ENCODE data around the gene RBCK1. TPM values are rescaled to one million over a fixed set of nuclear protein-coding genes. Genes with fewer than 3 reads are reported as not detected.
"Not testable (repeated sequence)": the region's sequence is repeated elsewhere in the genome, so short reads cannot be mapped to it uniquely, and the experiment has no call there.

RBCK1 gene
- total RNA-seq, 4 donors from 2014 or later, result 57.9 to 86.3 (median 64.6) TPM

- intact Hi-C loops (cut with DNase I; ENCODE audit: low total_unique reads), result no loop called here
- no peaks in the 10 kb centered on the region for H3K36me3 ChIP-seq
- no peak overlapping the region for H3K4me3 ChIP-seq
- H3K4me1 ChIP-seq, result no peaks in the 10 kb centered on the region
- no peaks in the 10 kb centered on the region for H3K27me3 ChIP-seq
- no peaks in the 10 kb centered on the region for H3K9me3 ChIP-seq
- no peak for TF ChIP-seq POLR2A (IDR thresholded peaks at IDR 0.05)
- no peak for TF ChIP-seq CTCF (IDR thresholded peaks at IDR 0.05)
- no peak for DNase-seq
- H3K27ac ChIP-seq, result no peak overlapping the region
These were observed 40.6 kb upstream of the RBCK1 start for GRCh38 chr20:367486-367887.

- Histone ChIP-seq H3K27ac (no peak overlapping the region), H3K9me3 (no peaks in the 10 kb centered on the region), H3K27me3 (no peaks in the 10 kb centered on the region), H3K4me1 (no peaks in the 10 kb centered on the region), H3K4me3 (no peak overlapping the region), H3K36me3 (no peaks in the 10 kb centered on the region)
- DNase-seq, result no peak
- intact Hi-C loops (cut with DNase I; ENCODE audit: low total_unique reads), result no loop called here
- TF ChIP-seq POLR2A (IDR thresholded peaks at IDR 0.05) (no peak), CTCF (IDR thresholded peaks at IDR 0.05) (no peak)
These were observed 39.2 kb upstream of the RBCK1 start for GRCh38 chr20:368915-369314.

DNA sequence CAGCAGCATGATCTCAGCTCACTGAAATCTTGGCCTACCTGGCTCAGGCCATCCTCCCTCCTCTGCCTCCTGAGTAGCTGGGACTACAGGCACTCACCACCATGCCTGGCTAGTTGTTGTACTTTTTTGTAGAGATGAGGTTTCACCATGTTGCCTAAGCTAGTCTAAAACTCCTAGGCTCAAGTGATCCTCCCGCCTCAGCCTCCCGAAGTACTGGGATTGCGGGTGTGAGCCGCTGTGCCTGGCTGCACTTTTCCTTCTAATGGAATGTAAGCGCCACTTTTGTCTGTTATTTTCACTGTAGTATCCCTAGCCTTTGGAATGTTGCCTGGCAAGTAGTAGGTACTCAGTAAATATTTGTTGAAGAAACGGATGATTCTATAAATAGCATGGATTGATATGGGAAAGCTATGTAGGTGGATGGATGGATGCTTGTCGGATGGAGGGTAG is 37.9 kb upstream of the RBCK1 start:
- DNase-seq, result no peak
- Histone ChIP-seq H3K4me3 (no peak overlapping the region), H3K27me3 (no peaks in the 10 kb centered on the region), H3K27ac (no peak overlapping the region), H3K4me1 (no peaks in the 10 kb centered on the region), H3K36me3 (no peaks in the 10 kb centered on the region), H3K9me3 (no peaks in the 10 kb centered on the region)
- no peak for TF ChIP-seq CTCF (IDR thresholded peaks at IDR 0.05)
- no peak for TF ChIP-seq POLR2A (IDR thresholded peaks at IDR 0.05)
- intact Hi-C loops (cut with DNase I; ENCODE audit: low total_unique reads), result no loop called here

- Histone ChIP-seq H3K36me3 (no peaks in the 10 kb centered on the region), H3K27me3 (no peaks in the 10 kb centered on the region), H3K27ac (peak overlapping the region; percentile 30 to 45), H3K4me1 (no peaks in the 10 kb centered on the region), H3K4me3 (no peak overlapping the region), H3K9me3 (no peaks in the 10 kb centered on the region)
- no peak for TF ChIP-seq CTCF (IDR thresholded peaks at IDR 0.05)
- TF ChIP-seq POLR2A (IDR thresholded peaks at IDR 0.05), result no peak
- no peak for DNase-seq
- intact Hi-C loops (cut with DNase I; ENCODE audit: low total_unique reads), result no loop called here
These were observed 36.9 kb upstream of the RBCK1 start for GRCh38 chr20:370977-371754.

DNA sequence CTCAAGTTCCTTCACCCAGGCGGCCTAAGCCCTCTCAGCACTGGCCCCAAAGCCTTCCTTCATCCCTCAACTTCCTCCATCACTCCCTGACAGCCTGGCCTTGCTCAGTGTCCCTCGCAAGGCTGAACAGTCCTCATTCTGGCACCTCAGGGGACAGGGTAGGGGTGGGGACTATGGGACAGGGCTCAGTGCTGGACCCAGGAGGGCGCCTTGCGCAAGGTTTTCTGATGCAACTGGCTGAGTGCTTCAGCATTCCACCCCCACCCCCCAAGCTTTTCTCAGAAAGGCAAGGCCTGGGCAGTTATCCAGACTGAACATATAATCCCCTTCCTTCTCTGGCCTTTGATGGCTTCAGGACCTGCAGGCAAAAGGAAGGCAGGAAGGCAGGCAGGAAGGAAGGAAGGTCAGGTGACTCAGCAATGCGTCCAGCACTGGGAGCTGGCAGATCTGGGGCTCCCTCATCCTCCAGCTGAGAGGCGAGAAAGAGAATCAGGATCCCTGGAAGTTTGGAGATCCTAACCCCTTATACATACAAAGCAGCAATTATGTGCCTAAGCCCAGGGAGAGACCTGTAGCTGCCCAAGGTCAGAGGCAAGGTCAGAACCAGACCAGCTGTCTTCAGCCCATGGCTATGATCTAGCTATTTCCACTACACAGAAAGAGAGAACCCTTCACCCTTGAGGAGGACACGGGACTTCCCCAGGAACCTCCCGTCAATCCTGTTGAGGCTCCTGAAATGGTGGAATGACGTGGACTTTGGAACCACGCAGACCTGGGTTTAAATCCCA is 36.1 kb upstream of the RBCK1 start:
- intact Hi-C loops (cut with DNase I; ENCODE audit: low total_unique reads), result no loop called here
- H3K27ac ChIP-seq, result peak overlapping the region; percentile 30 to 45
- peak; percentile 32 to 77 for DNase-seq
- H3K4me3 ChIP-seq, result no peak overlapping the region
- H3K27me3 ChIP-seq, result no peaks in the 10 kb centered on the region
- H3K36me3 ChIP-seq, result no peaks in the 10 kb centered on the region
- H3K4me1 ChIP-seq, result no peaks in the 10 kb centered on the region
- TF ChIP-seq POLR2A (IDR thresholded peaks at IDR 0.05) (no peak), CTCF (IDR thresholded peaks at IDR 0.05) (no peak)
- H3K9me3 ChIP-seq, result no peaks in the 10 kb centered on the region

DNA sequence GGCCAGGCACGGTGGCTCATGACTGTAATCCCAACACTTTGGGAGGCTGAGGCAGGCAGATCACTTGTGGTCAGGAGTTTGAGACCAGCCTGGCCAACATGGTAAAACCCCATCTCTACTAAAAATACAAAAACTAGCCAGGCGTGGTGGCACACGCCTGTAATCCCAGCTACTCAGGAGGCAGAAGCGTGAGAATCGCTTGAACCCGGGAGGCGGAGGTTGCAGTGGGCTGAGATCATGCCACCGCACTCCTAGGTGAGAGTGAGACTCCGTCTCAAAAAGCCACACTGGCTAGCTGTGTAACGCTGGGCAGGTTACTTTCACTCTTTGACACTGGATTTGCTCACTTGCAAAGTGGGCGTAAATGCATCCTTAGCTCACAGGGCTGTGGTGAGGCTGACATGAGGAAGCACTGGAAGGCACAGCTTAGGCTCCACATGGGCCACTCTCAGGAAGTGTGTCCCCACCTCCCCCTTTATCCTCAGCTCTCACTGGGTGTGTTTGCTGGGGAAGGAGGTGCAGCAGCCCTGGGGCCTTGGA is 35.5 kb upstream of the RBCK1 start:
- H3K4me1 ChIP-seq; intact Hi-C loops (cut with DNase I; ENCODE audit: low total_unique reads); H3K9me3 ChIP-seq; H3K27me3 ChIP-seq; DNase-seq; H3K4me3 ChIP-seq; H3K36me3 ChIP-seq; H3K27ac ChIP-seq: not testable (repeated sequence)
